KOPT-K1 (cell line): ENCODE measurements around the gene PTGES2.

Experiments used
- H3K27ac ChIP-seq: fragments of 200-600 bp; sonication (generic); 2 replicates; pipeline ENCODE4 v1.5.1; 2016; ENCODE audit warnings: antibody characterized with exemption, mild to moderate bottlenecking, low read depth, low read length; ENCODE audit not compliant: poor library complexity, severe bottlenecking
- H3K36me3 ChIP-seq: fragments of 200-600 bp; sonication (generic); 2 replicates; pipeline ENCODE4 v1.5.1; 2017; ENCODE audit warnings: antibody characterized with exemption, mild to moderate bottlenecking, low read length, moderate library complexity; ENCODE audit not compliant: insufficient read depth
- H3K9me3 ChIP-seq: fragments of 200-600 bp; sonication (generic); 2 replicates; pipeline ENCODE4 v1.5.1; 2017; ENCODE audit warnings: antibody characterized with exemption, low read length, mild to moderate bottlenecking; ENCODE audit not compliant: insufficient read depth, poor library complexity, severe bottlenecking

The PTGES2 gene

GRCh38 chr9:128160603-128160987 is 33.1 kb upstream of the PTGES2 start:
- H3K27ac ChIP-seq = peak overlapping the region; percentile 78

GRCh38 chr9:128159784-128160602 is 32.5 kb upstream of the PTGES2 start, which contains the start of gene BBLN:
Gene BBLN (plus strand): TSS chr9:128160265. CDS start chr9:128160408, 143 bp downstream.
- H3K9me3 ChIP-seq = no peaks in the 10 kb centered on the region
- H3K36me3 ChIP-seq = peaks cover 33% of the 10 kb centered on the region
- H3K27ac ChIP-seq = peak within 1 kb of the TSS; percentile 78

More at GRCh38 chr9:128160603-128160987, 33.1 kb upstream of the PTGES2 start:
- Histone ChIP-seq H3K36me3 (peaks cover 33% of the 10 kb centered on the region), H3K9me3 (no peaks in the 10 kb centered on the region)

GRCh38 chr9:128159522-128159783 is 31.9 kb upstream of the PTGES2 start:
- peak overlapping the region; percentile 72 for H3K27ac ChIP-seq
- no peaks in the 10 kb centered on the region for H3K9me3 ChIP-seq
- peaks cover 28% of the 10 kb centered on the region for H3K36me3 ChIP-seq

GRCh38 chr9:128155736-128156500 is 28.4 kb upstream of the PTGES2 start:
- Histone ChIP-seq H3K36me3 (no peaks in the 10 kb centered on the region), H3K9me3 (no peaks in the 10 kb centered on the region), H3K27ac (no peak overlapping the region)

- Histone ChIP-seq H3K9me3 (no peaks in the 10 kb centered on the region), H3K27ac (no peak overlapping the region)
Observed at GRCh38 chr9:128153947-128154695, 26.6 kb upstream of the PTGES2 start.

GRCh38 chr9:128153060-128153946 is 25.8 kb upstream of the PTGES2 start:
- Histone ChIP-seq H3K27ac (no peak overlapping the region), H3K9me3 (no peaks in the 10 kb centered on the region), H3K36me3 (no peaks in the 10 kb centered on the region)

More at GRCh38 chr9:128153947-128154695, 26.6 kb upstream of the PTGES2 start:
- H3K36me3 ChIP-seq = no peaks in the 10 kb centered on the region

- no peak overlapping the region for H3K27ac ChIP-seq
- H3K36me3 ChIP-seq = no peaks in the 10 kb centered on the region
- no peaks in the 10 kb centered on the region for H3K9me3 ChIP-seq
Observed at GRCh38 chr9:128152133-128153059, 24.9 kb upstream of the PTGES2 start.

- no peaks in the 10 kb centered on the region for H3K9me3 ChIP-seq
- no peaks in the 10 kb centered on the region for H3K36me3 ChIP-seq
- no peak overlapping the region for H3K27ac ChIP-seq
Observed at GRCh38 chr9:128151309-128152132, 24.0 kb upstream of the PTGES2 start.

- Histone ChIP-seq H3K9me3 (no peaks in the 10 kb centered on the region), H3K36me3 (no peaks in the 10 kb centered on the region), H3K27ac (no peak overlapping the region)
Observed at GRCh38 chr9:128150594-128151308, 23.2 kb upstream of the PTGES2 start.

- Histone ChIP-seq H3K36me3 (no peaks in the 10 kb centered on the region), H3K9me3 (no peaks in the 10 kb centered on the region), H3K27ac (no peak overlapping the region)
Observed at GRCh38 chr9:128149951-128150593, 22.5 kb upstream of the PTGES2 start.

GRCh38 chr9:128149001-128149701 is 21.6 kb upstream of the PTGES2 start, which contains the start of gene LCN2:
Gene LCN2 (plus strand): TSS chr9:128149453. CDS start chr9:128149526, 73 bp downstream.
- no peaks in the 10 kb centered on the region for H3K9me3 ChIP-seq
- H3K27ac ChIP-seq = no peak within 1 kb of the TSS
- no peaks in the 10 kb centered on the region for H3K36me3 ChIP-seq
